ENCODE data around the gene TAF5L. TPM values are rescaled to one million over a fixed set of nuclear protein-coding genes. Genes with fewer than 3 reads are reported as not detected.
A peak's percentile ranks its signal among the peaks of the same experiment; 100 is the strongest.

Gene TAF5L
- total RNA-seq, 1 donor from 2014 or later: 18.4 TPM

DNA sequence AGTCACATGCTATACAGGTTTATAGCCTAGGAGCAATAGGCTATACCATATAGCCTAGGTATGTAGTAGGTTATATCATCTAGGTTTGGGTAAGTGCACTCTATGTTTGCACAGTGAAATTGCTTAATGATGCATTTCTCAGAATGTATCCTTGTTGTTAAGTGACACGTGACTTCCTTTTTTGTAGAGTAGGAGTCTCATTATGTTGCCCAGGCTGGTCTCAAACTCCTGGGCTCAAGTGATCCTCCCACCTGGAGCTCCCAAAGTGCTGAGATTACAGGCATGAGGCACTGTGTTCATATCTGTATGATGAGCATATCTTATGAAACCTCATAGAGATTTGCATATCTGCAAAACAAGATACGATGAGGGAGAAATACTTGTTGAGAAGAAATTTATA is 53.6 kb downstream of the TAF5L start:
- H3K36me3 ChIP-seq (ENCODE audit: control insufficient read depth, insufficient read depth, low read length): no peaks in the 10 kb centered on the region
- no peaks in the 10 kb centered on the region for H3K27me3 ChIP-seq (ENCODE audit: control insufficient read depth, insufficient read depth, low read length)
- TF ChIP-seq CTCF (IDR thresholded peaks at IDR 0.05; ENCODE audit: insufficient read depth, low read length, severe bottlenecking): no peak
- DNase-seq (ENCODE audit: low read depth) (no peak), FAIRE-seq (no peak)
- no peak overlapping the region for H3K4me3 ChIP-seq (ENCODE audit: low read depth, low read length)

GRCh38 chr1:229570891-229571516 is 54.9 kb downstream of the TAF5L start:
- Histone ChIP-seq H3K36me3 (ENCODE audit: control insufficient read depth, insufficient read depth, low read length) (no peaks in the 10 kb centered on the region), H3K27me3 (ENCODE audit: control insufficient read depth, insufficient read depth, low read length) (no peaks in the 10 kb centered on the region), H3K4me3 (ENCODE audit: low read depth, low read length) (no peak overlapping the region)
- DNase-seq (ENCODE audit: low read depth) (no peak), FAIRE-seq (no peak)
- no peak for TF ChIP-seq CTCF (IDR thresholded peaks at IDR 0.05; ENCODE audit: insufficient read depth, low read length, severe bottlenecking)

DNA sequence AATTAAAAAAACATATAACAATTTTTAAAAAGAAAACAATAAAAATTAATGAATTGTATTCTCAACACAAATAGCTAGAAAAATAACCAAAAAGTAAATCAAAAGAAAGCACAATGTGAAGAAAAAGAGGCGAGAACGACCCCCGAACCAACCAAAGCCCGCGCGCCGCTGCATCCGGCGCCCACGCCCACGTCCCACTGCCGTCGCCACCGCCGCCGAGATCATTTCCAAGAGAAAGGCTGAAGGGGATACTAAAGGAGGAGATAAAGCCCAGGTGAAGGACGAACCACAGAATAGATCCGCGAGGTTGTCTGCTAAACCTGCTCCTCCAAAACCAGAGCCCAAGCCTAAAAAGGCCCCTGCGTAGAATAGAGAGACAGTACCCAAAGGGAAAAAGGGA is 55.6 kb downstream of the TAF5L start:
- Histone ChIP-seq H3K27me3 (ENCODE audit: control insufficient read depth, insufficient read depth, low read length) (no peaks in the 10 kb centered on the region), H3K4me3 (ENCODE audit: low read depth, low read length) (no peak overlapping the region), H3K36me3 (ENCODE audit: control insufficient read depth, insufficient read depth, low read length) (no peaks in the 10 kb centered on the region)
- DNase-seq (ENCODE audit: low read depth) (no peak), FAIRE-seq (no peak)
- TF ChIP-seq CTCF (IDR thresholded peaks at IDR 0.05; ENCODE audit: insufficient read depth, low read length, severe bottlenecking): no peak

DNA sequence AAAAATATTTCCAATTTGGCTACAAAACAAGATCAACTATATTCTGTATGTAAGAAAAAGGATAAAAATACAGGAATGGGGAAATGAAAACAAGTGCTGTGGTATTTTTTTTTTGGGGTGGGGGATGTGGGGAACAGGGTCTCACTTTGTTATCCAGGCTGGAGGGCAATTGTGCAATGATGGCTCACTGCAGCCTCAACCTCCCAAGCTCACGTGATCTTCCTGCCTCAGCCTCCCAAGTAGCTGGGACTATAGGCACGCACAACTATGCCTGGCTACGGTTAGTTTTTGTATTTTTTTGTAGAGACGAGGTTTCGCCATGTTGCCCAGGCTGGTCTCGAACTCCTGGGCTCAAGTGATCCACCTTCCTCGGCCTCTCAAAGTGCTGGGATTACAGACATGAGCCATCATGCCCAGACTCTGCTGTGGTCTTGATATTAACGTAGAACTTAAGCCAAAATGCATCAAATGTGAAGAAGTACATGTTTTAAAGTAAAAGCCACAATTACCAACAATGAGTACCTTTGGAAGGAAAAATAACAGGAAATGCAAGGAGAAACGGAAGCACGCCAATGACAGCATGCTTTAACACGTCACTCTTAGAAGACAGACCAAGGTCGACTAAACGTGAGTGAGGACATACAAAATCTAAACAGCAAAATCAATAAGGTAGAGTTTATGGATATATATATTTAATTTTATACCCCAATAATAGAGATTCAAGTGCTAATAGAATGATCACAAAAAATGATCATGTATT is 58.6 kb downstream of the TAF5L start:
- no peak for FAIRE-seq
- Histone ChIP-seq H3K4me3 (ENCODE audit: low read depth, low read length) (no peak overlapping the region), H3K27me3 (ENCODE audit: control insufficient read depth, insufficient read depth, low read length) (no peaks in the 10 kb centered on the region), H3K36me3 (ENCODE audit: control insufficient read depth, insufficient read depth, low read length) (no peaks in the 10 kb centered on the region)
- peak; percentile 27 for DNase-seq (ENCODE audit: low read depth)
- TF ChIP-seq CTCF (IDR thresholded peaks at IDR 0.05; ENCODE audit: insufficient read depth, low read length, severe bottlenecking): no peak

DNA sequence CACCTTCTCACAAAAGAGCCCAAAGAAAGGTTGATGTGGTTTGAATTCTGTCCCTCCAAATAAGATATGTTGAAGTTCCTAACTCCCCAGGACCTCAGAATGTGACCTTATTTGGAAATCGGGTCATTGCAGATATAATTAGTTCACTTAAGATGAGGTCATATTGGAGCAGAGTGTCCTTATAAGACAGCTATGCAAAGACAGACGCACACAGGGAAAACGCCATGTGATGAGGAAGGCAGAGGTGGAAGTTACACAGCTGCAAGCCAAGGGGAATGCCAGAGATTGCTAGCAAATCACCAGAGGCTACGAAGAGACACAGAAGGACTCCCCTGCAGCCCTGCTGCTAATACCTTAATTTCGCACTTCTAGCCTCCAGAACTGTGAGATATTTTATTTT is 62.2 kb downstream of the TAF5L start:
- no peak overlapping the region for H3K4me3 ChIP-seq (ENCODE audit: low read depth, low read length)
- DNase-seq (ENCODE audit: low read depth) (peak; percentile 16), FAIRE-seq (no peak)
- no peaks in the 10 kb centered on the region for H3K27me3 ChIP-seq (ENCODE audit: control insufficient read depth, insufficient read depth, low read length)
- no peak for TF ChIP-seq CTCF (IDR thresholded peaks at IDR 0.05; ENCODE audit: insufficient read depth, low read length, severe bottlenecking)
- no peaks in the 10 kb centered on the region for H3K36me3 ChIP-seq (ENCODE audit: control insufficient read depth, insufficient read depth, low read length)
